Hypothalamus (tissue), 51 donors: ENCODE results near the gene PDCD1.
A peak's percentile ranks its signal among the peaks of the same experiment; 100 is the strongest.

ENCODE experiments used
- DNase-seq, 51 donors: peaks; one replicate each; lab custom pipeline; 2025; lab: John Stamatoyannopoulos, UW

PDCD1 gene

GRCh38 chr2:241895712-241896641, 37.3 kb upstream of the PDCD1 start:
- DNase-seq = peak in 7 of 51 donors; percentile 26 to 68 (median 42)

- DNase-seq = no peak
These were observed 36.7 kb upstream of the PDCD1 start for GRCh38 chr2:241895427-241895711.

GRCh38 chr2:241894681-241895426, 36.2 kb upstream of the PDCD1 start:
- no peak for DNase-seq

- DNase-seq = no peak
These were observed 35.5 kb upstream of the PDCD1 start for GRCh38 chr2:241894056-241894641.

DNA sequence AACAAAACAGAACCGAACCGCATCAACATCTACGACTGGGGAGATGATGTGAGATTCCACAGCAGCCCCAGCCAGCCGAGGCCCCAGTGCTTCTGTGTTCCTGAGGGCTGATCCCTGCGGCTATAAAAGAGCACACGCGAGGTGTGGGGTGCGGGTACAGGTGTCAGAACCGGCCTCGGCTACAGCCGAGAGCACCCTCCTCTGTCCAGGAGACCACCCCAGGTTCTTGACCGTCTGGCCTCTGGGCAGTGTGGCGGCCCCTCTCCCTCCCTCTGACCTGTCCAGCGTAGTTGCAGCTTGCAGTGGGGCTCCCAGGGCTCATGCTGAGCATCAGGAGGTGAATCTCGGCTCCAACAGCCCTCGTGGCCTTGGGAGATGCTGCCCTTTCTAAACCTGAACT, 34.6 kb upstream of the PDCD1 start:
- no peak for DNase-seq

DNA sequence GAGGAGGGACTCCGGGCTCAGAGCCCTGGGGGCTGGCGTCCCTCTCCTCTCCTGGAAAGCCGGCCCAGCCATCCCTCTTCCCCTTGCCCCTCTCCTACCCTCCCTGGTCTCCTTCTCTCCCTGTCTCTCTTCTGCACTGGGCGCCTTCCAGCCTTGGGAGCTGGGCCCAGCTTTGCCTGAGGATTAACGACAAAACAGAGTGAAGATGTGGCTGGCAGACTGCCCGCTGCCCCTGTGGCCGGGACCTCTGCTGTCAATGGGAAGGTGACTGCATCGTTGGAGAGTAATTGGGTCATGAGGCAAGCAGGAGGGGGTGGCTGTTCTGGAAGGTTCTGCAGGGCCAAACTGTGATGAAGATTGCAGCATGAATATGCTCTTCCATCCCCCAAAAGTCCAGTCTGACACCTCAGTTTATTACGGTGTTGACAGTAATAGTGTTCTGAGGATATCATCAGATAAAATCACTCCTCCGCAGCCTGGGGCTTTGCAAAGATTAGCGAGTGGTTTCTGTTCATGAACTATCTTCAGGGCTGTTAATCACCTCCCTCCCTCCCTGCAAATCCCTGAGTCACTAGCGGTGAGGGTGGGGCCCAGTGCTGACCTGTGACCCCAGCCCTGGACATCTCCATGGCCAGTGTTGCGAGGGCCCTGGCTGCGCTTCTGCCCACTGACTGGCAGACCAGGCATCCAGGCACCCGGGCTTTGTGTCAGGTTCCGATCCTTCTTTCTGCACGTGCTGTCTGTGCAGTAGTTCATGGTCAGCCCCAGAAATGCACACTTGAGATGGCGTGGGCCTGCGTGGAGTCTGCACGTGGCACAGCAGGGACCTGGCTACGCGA, 33.8 kb upstream of the PDCD1 start:
- peak in 2 of 51 donors; percentile 18 to 31 for DNase-seq

- no peak for DNase-seq
These were observed 33.2 kb upstream of the PDCD1 start for GRCh38 chr2:241891988-241892298.

DNA sequence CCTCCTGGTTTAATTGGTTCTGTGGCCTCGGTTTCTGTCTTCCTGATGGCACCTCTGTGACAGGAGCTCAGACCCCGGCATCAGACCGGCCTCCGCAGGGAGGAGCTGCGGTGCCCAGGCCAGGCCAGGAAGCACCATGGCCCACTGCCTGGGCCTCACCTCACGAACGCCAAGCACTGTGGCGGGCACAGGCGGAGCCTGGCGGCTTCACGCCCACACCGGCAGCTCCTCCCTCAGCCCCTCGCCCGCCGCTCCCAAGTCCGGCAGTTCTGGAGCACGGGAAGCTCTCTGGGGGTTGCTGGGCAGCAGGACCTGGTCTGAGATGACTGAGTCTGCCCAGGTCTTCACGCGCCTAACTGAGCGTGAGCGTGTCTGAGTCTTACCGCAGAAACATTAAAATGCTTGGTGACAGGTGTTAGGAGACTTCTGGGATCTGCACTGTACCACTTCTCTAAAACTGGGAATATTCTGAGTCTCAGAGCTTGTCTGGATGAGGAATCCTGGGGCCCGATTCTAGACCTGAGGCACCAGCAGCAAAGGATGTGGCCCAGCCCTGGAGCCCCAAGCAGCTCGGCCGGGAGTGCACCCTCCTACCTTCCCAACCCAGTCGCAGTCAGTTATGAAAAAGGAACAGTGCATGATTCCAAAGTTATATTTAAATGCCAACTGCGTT, 32.8 kb upstream of the PDCD1 start:
- no peak for DNase-seq

DNA sequence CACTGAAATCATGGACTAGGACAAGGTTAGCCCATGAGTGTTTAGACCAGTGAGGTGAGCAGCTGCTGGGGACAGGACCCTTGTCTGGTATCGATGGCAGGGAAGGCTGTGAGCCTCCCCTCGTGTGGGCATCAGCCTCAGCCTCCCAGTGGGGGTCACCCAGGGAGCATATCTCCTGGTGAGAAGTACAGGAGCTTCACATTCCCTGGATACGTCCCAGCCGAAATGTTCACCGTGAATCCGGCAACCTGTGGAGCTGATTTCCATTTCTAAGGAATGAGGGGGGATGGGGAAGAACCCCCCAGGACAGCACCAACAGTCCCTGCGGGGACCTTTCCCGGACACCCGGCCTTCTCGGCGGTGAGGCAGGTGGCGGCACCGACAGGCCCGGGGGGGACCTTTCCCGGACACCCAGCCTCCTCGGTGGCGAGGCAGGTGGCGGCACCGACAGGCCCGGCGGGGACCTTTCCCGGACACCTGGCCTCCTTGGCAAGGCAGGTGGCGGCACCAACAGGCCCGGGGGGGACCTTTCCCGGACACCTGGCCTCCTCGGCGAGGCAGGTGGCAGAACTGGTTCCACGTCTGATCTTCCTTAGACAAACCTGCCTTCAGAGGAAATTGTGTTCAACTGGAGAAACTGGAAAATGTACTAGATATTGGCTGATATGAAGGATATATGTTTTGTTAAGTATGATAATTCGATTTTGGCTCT, 32.0 kb upstream of the PDCD1 start:
- no peak for DNase-seq

DNA sequence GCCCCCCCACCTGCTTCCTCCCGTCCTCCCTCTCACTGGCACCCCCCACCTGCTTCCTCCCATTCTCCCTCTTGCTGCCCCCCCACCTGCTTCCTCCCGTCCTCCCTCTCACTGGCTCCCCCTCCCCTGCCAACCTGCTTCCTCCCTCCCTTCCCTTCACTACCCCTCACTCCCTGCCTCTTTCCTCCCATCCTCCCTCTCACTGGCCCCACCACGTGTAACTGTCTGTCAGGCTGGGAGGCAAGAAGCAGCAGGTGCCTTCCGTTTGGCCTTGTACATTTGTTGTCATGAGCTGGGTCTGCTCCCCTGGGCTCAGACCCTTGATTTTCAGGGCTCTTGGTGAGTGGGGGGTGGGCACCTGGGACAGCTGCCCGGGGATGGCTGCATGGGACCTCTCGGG, 29.9 kb upstream of the PDCD1 start:
- no peak for DNase-seq

GRCh38 chr2:241887806-241888522, 29.3 kb upstream of the PDCD1 start:
- DNase-seq = no peak

GRCh38 chr2:241886840-241887447, 28.2 kb upstream of the PDCD1 start:
- no peak for DNase-seq

- no peak for DNase-seq
These were observed 27.4 kb upstream of the PDCD1 start for GRCh38 chr2:241885946-241886643.

DNA sequence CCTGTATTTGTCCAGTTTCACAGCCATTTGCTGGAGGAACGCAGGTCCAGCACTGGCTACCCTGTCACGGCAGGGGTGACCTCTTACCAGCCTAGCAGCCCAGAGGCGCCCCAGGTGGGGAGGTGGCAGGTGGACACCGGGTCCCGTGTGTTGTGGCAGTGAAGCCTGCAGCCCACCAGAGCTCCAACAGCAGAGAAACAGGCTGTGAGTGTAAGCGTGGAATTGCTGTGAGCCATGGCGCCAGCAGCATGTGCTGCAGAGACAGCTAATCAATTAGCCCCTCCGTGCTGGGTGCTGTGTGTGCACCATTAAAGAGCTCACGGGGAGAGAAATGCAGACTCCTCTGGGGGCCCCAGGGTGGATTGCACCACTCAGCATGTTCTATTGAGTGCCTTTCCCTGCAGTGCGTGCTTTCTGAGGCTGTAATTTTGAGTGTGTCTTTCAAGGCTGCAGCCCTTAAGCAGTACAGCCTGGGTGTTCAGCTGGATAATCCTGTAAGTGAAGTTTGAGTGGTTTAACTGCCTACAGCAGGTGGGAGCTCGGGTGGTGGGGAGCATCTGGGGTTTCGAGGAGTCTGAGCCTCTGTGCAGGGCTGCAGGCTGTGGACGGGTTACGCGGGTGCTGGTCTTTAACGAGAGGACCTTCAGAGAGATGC, 26.7 kb upstream of the PDCD1 start:
- DNase-seq = no peak

DNA sequence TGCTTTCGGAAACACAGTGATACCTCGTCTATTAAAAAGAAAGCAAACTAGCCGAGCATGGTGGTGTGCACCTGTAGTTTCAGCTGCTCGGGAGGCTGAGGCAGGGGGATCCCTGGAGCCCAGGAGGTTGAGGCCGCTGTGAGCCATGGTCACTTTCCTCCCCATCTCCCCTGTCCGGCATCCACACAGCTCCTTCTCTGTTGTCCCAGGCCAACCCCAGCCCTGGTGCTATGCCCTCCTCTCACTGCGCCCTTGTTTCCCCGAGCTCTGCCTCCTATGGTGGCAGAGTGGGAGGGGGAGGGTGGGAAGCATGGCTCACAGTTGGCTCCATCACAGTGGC, 26.2 kb upstream of the PDCD1 start:
- no peak for DNase-seq

GRCh38 chr2:241882091-241882625, 23.5 kb upstream of the PDCD1 start:
- DNase-seq = peak in 4 of 51 donors; percentile 12 to 57 (median 42)
